PFSK-1 (cell line): ENCODE data around the gene RGS7.

Source experiments
- FOXP2 ChIP-seq: optimal IDR thresholded peaks from 2 replicates; pipeline ENCODE3; 2011; ENCODE audit warnings: borderline replicate concordance, control low read depth, inconsistent platforms; ENCODE audit not compliant: insufficient read depth; ENCODE audit errors: extremely low read length, extremely low read depth
- POLR2AphosphoS5 ChIP-seq: IDR thresholded peaks from 2 replicates; pipeline ENCODE4 v1.6.1; 2012; ENCODE audit warnings: low read depth, mild to moderate bottlenecking, control low read depth, low read length, moderate library complexity
- REST ChIP-seq, 2 experiments: IDR thresholded peaks; 2 replicates each; pipeline versions ENCODE4 v1.6.1 to v1.8.0; 2011 to 2012; ENCODE audit warnings: low read depth in 2 of 2, low read length in 2 of 2, control low read depth in 1 of 2, inconsistent platforms in 1 of 2, mild to moderate bottlenecking in 1 of 2, moderate library complexity in 1 of 2; ENCODE audit not compliant: insufficient read depth in 1 of 2
- SIN3A ChIP-seq: IDR thresholded peaks from 2 replicates; pipeline ENCODE4 v1.6.1; 2012; ENCODE audit warnings: mild to moderate bottlenecking, low read length, moderate library complexity, borderline replicate concordance; ENCODE audit not compliant: insufficient read depth
- TAF1 ChIP-seq: IDR thresholded peaks from 2 replicates; pipeline ENCODE4 v1.6.1; 2012; ENCODE audit warnings: low read length, control low read depth, borderline replicate concordance; ENCODE audit not compliant: insufficient read depth

Gene RGS7

GRCh38 chr1:240766831-240767230 is 590.2 kb downstream of the RGS7 start:
- TF ChIP-seq TAF1 (no peak), FOXP2 (no peak), REST (IDR thresholded peaks at IDR 0.05; ENCODE audit: insufficient read depth in 1 of 2, low read depth in 2 of 2, low read length in 2 of 2) (no peak), SIN3A (no peak), POLR2AphosphoS5 (no peak)

GRCh38 chr1:240765732-240766363 is 591.2 kb downstream of the RGS7 start:
- TF ChIP-seq POLR2AphosphoS5 (no peak), TAF1 (no peak), SIN3A (no peak), REST (IDR thresholded peaks at IDR 0.05; ENCODE audit: insufficient read depth in 1 of 2, low read depth in 2 of 2, low read length in 2 of 2) (no peak), FOXP2 (no peak)

GRCh38 chr1:240763771-240764170 is 593.2 kb downstream of the RGS7 start:
- TF ChIP-seq REST (IDR thresholded peaks at IDR 0.05; ENCODE audit: insufficient read depth in 1 of 2, low read depth in 2 of 2, low read length in 2 of 2) (no peak), TAF1 (no peak), FOXP2 (no peak), POLR2AphosphoS5 (no peak)

- TF ChIP-seq REST (IDR thresholded peaks at IDR 0.05; ENCODE audit: insufficient read depth in 1 of 2, low read depth in 2 of 2, low read length in 2 of 2) = no peak
- no peak for TF ChIP-seq SIN3A
- TF ChIP-seq POLR2AphosphoS5 = no peak
- TF ChIP-seq TAF1 = no peak
- no peak for TF ChIP-seq FOXP2
Measured at GRCh38 chr1:240758296-240758695, 598.7 kb downstream of the RGS7 start.

GRCh38 chr1:240747907-240748306 is 609.1 kb downstream of the RGS7 start:
- TF ChIP-seq REST (IDR thresholded peaks at IDR 0.05; ENCODE audit: insufficient read depth in 1 of 2, low read depth in 2 of 2, low read length in 2 of 2) (no peak), POLR2AphosphoS5 (no peak), FOXP2 (no peak), TAF1 (no peak), SIN3A (no peak)
